Panc1 (cell line): Measurements from ENCODE around the gene ROR1. TPM values are rescaled to one million over a fixed set of nuclear protein-coding genes. Genes with fewer than 3 reads are reported as not detected.

Experiments used
- ATAC-seq: fragments of 200-7000 bp; cut with Tn5 transposase; 2 replicates; pipeline ENCODE4 v1.9.1; 2020; ENCODE audit warnings: mild to moderate bottlenecking, moderate library complexity
- BruUV-seq: library from RNA; stranded (reverse); fragments of 400-500 nt; replicated peaks from 2 replicates; lab custom pipeline; 2021; lab: Mats Ljungman, UMichigan
- CTCF ChIA-PET: fragments of 300-600 bp; sonication (Branson Sonifier 250); formaldehyde crosslinking; loops from one replicate; lab custom pipeline; 2022; ENCODE audit warnings: antibody characterized with exemption; lab: Charles Lee
- POLR2A ChIA-PET: fragments of 300-600 bp; sonication (Branson Sonifier 250); formaldehyde crosslinking; loops from one replicate; lab custom pipeline; 2022; ENCODE audit warnings: antibody characterized with exemption; lab: Charles Lee
- DNase-seq: peaks from one replicate; pipeline ENCODE4 v3.0.0-alpha.2; 2010; ENCODE audit warnings: low read depth, low spot score
- H3K27ac ChIP-seq: 2 replicates; pipeline ENCODE4 v1.5.1; 2011; ENCODE audit warnings: mild to moderate bottlenecking, low read length, inconsistent platforms
- H3K27me3 ChIP-seq: fragments of 200-500 bp; sonication (Bioruptor generic); 2 replicates; pipeline ENCODE4 v1.6.0; 2014; ENCODE audit warnings: low read length, inconsistent platforms; ENCODE audit not compliant: control insufficient read depth, insufficient read depth
- H3K36me3 ChIP-seq: fragments of 200-500 bp; sonication (Bioruptor generic); 2 replicates; pipeline ENCODE4 v1.5.1; 2014; ENCODE audit warnings: inconsistent platforms, mild to moderate bottlenecking, low read length, moderate library complexity; ENCODE audit not compliant: control insufficient read depth, insufficient read depth
- H3K4me1 ChIP-seq: 2 replicates; pipeline ENCODE4 v1.5.1; 2011; ENCODE audit warnings: inconsistent platforms, mild to moderate bottlenecking, low read length, moderate library complexity; ENCODE audit not compliant: control insufficient read depth, insufficient read depth
- H3K4me3 ChIP-seq, 2 experiments: 2 replicates each; pipeline ENCODE4 v1.5.1; 2011 to 2012; ENCODE audit warnings: low read depth in 2 of 2, low read length in 2 of 2, mild to moderate bottlenecking in 2 of 2, inconsistent platforms in 1 of 2, moderate library complexity in 1 of 2
- H3K9me3 ChIP-seq: fragments of 200-500 bp; sonication (Bioruptor generic); 2 replicates; pipeline ENCODE4 v1.5.1; 2014; ENCODE audit warnings: low read depth, mild to moderate bottlenecking, inconsistent platforms, low read length, moderate library complexity; ENCODE audit not compliant: control insufficient read depth, insufficient read depth
- CTCF ChIP-seq: fragments of 450-650 bp; IDR thresholded peaks from 2 replicates; pipeline ENCODE4 v1.5.1; 2017; ENCODE audit warnings: mild to moderate bottlenecking
- POLR2AphosphoS5 ChIP-seq: IDR thresholded peaks from 2 replicates; pipeline ENCODE4 v1.6.1; 2012; ENCODE audit warnings: mild to moderate bottlenecking, low read depth, low read length, moderate library complexity
- REST ChIP-seq, 2 experiments: IDR thresholded peaks; 2 replicates each; pipeline ENCODE4 v1.6.1; 2011 to 2012; ENCODE audit warnings: low read depth in 2 of 2, control low read depth in 1 of 2, low read length in 1 of 2, mild to moderate bottlenecking in 1 of 2, moderate library complexity in 1 of 2; ENCODE audit not compliant: insufficient read depth in 1 of 2
- SIN3A ChIP-seq: IDR thresholded peaks from 2 replicates; pipeline ENCODE4 v1.6.1; 2012; ENCODE audit warnings: low read depth, mild to moderate bottlenecking, low read length, moderate library complexity, borderline replicate concordance; ENCODE audit not compliant: insufficient read depth
- TCF7L2 ChIP-seq: IDR thresholded peaks from 2 replicates; pipeline ENCODE4 v1.6.1; 2011; ENCODE audit warnings: mild to moderate bottlenecking, low read depth, low read length, inconsistent platforms
- in situ Hi-C: cut with HindIII; loops from 2 replicates; pipeline ENCODE4 v1.10.0; 2016; ENCODE audit warnings: low sequenced_read_pairs, low pct_unique_long_range_greater_than_20kb
- intact Hi-C: fragments of 100-400 bp; cut with micrococcal nuclease; formaldehyde crosslinking; loops from one replicate; pipeline ENCODE4 v1.10.0; 2022; ENCODE audit not compliant: unreplicated experiment
- total RNA-seq: library from RNA; stranded (reverse); gene quantifications from one replicate; pipeline ENCODE4 v1.2.1, GENCODE V29; 2021; ENCODE audit not compliant: unreplicated experiment

Gene ROR1
- total RNA-seq, 1 experiment from 2014 or later: 19.3 TPM

- TF ChIP-seq REST (IDR thresholded peaks at IDR 0.05; ENCODE audit: insufficient read depth in 1 of 2, low read depth in 2 of 2, low read length in 1 of 2) (no peak), CTCF (no peak), TCF7L2 (no peak), SIN3A (no peak), POLR2AphosphoS5 (no peak)
- Histone ChIP-seq H3K9me3 (no peaks in the 10 kb centered on the region), H3K4me3 (no peak overlapping the region), H3K36me3 (no peaks in the 10 kb centered on the region), H3K27me3 (no peaks in the 10 kb centered on the region), H3K27ac (no peak overlapping the region), H3K4me1 (peaks cover 10% of the 10 kb centered on the region)
- in situ Hi-C loops: no loop called here
- DNase-seq: peak; percentile 92
- intact Hi-C loops: no loop called here
- no TSS peak for BruUV-seq
- CTCF ChIA-PET: no interaction called here
- POLR2A ChIA-PET: no interaction called here
- peak; percentile 79 for ATAC-seq
Measured at GRCh38 chr1:64039390-64039926, 265.6 kb downstream of the ROR1 start.

- peaks cover 10% of the 10 kb centered on the region for H3K4me1 ChIP-seq
- TF ChIP-seq CTCF (no peak), SIN3A (no peak), POLR2AphosphoS5 (no peak), TCF7L2 (no peak), REST (IDR thresholded peaks at IDR 0.05; ENCODE audit: insufficient read depth in 1 of 2, low read depth in 2 of 2, low read length in 1 of 2) (no peak)
- ATAC-seq: no peak
- in situ Hi-C loops (no loop called here), intact Hi-C loops (no loop called here)
- H3K27ac ChIP-seq: no peak overlapping the region
- H3K27me3 ChIP-seq: no peaks in the 10 kb centered on the region
- H3K4me3 ChIP-seq: no peak overlapping the region
- no TSS peak for BruUV-seq
- DNase-seq: no peak
- H3K36me3 ChIP-seq: no peaks in the 10 kb centered on the region
- no peaks in the 10 kb centered on the region for H3K9me3 ChIP-seq
- POLR2A ChIA-PET: no interaction called here
- CTCF ChIA-PET: no interaction called here
Measured at GRCh38 chr1:64041371-64042131, 267.7 kb downstream of the ROR1 start.
